Measurements from ENCODE around the gene ARVCF.

ARVCF gene

DNA sequence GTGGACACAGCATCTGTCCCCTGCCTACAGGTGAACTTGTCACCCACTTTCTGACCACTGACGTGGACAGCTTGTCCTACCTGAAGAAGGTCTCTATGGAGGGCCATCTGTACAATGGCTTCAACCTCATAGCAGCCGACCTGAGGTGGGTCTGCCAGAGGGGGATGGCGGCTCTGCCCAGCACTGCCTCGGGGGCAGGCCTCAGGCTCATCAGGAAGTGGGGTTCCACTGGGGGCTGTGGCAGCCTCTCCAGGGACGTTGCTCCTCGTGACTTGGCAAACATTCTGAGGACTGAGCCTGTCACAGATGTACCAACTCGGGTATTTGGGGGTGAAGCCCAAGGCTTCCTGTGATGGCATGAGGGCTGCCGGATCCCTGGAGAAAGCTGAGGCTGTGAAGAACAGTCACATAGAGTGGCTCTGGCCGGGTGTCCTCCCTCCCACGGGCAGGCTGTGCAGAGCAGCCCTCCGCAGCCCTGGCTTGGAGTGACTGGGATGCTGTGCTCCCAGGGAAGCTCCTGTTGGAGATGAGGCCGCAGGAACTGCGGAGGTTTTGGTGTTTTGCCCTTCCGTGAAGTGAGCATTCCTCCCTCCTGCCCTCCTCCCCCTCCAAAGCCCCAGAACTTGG lies 36.9 kb upstream of the ARVCF start:
- DNase-seq = no peak

DNA sequence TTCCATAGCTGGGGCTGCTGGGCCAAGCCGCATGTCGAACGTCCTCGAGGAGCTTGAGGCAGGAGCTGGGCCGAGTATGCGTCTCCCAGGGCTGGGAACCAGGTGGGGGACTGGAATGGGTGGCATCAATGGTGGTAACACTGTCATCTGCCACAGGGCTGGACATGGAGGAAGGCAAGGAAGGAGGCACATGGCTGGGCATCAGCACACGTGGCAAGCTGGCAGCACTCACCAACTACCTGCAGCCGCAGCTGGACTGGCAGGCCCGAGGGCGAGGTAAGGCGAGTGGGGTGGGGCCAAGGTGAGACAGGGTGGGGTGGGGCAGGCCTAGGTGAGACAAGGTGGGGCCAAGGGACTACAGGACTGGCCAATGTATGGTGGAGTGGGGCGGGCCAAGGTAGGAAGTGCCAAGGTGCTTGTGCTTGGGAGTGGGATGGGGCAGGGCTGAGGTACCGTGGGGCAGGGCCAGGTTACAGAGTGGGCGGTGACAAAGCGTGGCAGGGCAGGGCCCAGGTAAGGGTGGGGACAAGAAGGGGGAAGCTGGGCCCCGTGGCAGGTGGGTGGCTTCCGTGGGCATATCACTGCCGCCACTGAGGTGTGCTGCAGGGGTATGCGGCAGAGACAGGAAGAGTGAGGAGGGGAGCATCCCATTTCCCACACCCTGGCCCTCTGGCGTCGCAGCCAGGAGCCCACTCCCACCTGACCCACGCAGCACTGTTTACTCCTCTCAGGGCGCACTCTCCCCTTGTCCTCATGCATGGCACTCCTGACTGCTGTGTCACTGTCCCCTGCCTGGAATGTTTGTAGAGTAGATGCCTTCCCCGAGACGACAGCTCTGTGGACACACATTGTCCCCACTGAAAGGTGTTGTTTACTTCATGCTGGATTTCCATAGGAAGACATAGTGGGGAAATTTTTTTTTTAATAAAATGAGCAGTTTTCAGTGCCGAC lies 36.0 kb upstream of the ARVCF start:
- DNase-seq = no peak

DNA sequence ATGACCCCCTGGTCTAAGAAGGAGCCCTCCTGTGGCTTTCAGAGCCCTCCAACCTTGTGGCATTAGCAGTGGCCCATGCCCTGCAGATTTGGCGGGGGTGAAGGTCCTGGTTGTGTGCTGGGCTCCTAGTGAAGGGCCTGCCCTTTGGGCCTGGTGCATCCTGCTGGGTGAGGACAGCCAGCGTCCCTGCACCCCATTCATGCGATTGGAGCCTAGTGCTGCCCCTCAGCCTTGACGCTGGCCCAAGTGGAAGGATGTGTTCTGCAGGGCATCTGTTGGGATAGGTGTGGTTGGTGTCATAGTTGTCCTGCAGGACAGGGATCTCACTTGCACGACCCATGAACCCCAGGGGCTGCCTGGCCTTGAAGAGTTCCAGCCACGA lies 35.3 kb upstream of the ARVCF start:
- no peak for DNase-seq

DNA sequence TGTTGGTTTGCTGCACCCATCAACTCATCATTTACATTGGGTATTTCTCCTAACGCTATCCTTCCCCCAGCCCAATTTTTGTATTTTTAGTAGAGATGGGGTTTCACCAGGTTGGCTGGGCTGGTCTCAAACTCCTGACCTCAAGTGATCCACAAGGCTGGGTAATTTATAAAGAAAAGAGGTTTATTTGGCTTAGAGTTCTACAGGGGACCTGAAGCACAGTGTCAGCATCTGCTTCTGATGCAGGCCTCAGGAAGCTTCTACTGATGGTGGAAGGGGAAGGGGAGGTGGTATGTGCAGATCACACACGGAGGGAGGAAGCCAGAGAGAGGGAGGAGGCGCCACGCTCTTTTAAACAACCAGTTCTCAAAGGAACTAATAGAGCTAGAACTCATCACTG lies 30.1 kb upstream of the ARVCF start:
- DNase-seq = no peak

DNA sequence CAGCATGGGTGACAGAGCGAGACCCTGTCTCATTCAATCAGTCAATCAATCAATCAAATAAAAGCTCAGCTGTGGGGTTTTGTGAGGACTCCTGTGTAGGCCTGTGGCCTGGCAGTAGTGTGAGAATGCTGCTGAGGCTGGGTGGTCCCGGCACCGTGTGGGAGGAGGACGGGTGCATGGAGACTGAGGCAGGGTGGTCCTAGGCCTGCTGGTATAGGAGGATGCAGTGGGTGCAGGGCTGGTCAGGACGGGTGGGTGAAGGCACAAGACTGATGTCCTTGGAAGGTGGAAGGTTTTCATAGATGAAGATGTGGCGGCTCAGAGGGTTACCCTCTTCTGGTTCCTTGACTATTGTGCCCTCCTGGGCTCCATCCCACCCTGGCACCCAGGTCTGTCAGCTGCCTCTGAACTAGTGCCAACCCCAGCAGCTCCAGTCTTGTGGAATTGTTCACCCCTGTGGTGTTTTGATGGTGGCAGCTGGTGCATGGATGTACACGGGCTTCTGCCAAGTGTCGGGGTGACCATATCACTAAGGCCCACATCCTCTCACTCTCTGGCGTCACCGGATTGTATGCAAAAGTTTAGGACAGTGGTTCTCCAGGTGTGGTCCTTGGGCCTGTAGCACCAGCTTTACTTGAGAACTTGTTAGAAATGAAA lies 28.0 kb upstream of the ARVCF start:
- DNase-seq = no peak

DNA sequence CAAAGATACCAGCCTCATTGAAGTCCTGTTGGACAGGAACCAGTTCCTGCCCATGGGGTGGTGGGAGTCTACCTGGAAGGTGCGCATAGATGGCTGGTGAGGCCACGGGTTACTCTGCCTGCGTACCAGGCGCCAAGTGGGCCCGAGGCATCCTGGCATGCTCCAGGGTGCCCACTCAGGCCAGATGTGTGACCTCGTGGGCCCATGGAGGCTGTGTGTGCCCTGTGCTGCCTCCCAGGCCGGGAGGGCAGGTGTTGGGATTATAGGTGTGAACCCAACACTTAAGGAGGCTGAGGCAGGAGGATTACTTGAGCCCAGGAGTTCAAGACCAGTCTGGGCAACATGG lies 27.3 kb upstream of the ARVCF start:
- DNase-seq = no peak

DNA sequence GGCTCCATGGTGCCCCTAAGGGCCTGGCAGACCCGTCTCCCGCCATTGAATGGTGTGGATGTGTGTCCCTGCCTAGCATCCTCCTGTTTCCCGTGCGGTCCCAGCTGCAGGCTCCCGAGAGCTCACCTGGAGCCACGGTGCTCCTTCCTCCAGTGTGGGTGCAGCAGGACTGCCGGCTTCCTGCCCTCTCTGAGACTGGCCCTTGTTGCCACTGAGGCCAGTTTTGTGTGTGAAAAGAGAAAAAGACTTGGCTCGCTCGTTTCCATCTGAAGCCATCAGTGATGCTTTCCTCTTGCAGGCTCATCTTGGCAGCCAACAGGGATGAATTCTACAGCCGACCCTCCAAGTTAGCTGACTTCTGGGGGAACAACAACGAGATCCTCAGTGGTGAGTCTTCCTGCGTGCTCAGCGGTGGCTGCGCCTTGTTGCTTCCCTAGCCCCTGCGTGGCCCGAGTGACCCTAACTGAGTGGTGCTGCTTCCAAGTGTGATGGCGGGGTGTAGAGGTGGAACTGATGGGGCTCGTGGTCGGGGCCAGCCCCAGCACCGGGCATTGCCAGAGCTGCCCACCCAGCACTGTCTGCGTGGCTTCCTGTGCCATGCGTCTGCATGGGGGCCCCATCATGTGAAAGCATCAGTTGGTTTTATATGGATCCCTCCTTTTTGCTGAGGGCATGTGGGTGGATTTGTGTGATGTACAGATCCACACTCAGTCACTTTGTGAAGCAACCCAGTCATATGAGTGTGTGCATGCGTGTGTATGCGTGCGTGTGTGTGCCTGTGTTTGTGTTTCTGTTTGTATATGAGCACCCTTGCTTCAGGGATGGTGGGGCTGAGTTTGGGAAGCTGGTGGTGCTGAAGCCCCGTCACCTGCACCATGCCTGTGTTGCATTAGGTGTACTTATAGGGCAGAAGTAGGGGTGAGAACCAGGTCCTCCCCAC lies 26.7 kb upstream of the ARVCF start:
- no peak for DNase-seq

DNA sequence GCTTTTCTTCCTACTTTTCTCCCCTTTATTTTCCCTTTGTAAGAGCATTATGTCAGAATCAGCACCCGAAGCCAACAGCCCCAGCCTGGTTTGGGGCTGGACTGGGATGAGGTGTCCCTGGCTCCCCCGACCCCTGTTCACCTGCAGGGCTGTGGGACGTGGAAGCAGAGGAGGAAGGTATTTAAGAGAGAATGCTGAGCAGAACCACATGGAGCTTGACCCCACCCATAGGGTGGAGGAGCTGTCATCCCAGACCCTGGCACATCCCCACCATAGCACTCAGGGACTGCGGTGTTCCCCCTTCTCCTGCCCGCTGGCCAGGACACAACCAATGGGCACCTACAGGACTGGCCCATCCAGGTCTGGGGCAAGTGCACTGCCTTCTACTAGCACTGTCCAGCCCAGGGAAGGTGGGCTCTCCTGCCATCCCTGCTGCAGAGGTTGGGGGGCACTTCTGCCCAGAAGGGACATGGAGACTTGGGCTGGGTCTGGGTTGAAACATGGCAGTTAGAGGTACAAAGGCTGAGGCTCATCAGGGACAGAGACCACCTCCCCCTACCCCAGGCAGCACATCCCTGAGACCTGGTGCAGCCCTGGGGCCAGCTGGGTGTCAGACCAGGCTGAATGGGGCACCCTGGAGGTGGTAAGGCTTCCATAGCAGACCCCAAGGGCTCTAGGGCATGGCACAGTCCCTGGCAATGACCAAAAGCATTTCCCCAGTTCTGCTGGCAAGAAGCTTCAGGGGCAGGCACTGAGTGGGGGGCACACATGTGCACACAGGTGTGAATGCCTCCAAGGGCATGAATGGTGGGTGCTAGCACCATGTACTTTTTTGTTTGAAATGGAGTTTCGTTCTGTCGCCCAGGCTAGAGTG lies 23.9 kb upstream of the ARVCF start:
- DNase-seq = no peak

DNA sequence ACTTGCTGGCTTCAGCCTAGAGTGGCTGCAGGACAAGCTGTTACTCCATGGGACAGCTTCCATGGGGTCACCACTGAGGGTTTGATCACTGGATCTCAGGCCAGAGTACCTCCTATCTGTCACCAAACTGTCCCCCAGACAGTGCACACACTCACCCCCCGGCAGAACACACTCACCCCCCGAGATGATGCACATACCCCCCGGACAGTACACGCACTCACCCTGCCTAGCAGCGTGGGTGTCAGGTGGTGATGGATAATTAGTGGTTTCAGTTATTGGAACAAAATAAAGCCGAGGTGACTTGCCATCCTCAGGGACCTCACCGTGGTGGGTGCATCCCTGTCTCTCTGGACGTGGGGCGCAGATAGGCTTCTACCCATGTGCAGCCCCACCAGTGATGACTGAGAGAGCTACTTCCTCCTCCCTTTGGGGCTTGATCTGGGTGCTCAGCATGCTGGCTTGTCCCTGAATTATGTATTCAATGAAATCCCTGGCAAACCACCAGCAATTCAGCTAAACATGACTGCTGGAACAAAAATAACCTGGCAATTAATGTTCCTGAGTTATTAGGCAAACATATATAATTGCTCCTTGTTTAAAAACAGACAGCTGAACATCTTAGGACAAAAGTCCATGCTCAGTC lies 23.2 kb upstream of the ARVCF start:
- DNase-seq = no peak

DNA sequence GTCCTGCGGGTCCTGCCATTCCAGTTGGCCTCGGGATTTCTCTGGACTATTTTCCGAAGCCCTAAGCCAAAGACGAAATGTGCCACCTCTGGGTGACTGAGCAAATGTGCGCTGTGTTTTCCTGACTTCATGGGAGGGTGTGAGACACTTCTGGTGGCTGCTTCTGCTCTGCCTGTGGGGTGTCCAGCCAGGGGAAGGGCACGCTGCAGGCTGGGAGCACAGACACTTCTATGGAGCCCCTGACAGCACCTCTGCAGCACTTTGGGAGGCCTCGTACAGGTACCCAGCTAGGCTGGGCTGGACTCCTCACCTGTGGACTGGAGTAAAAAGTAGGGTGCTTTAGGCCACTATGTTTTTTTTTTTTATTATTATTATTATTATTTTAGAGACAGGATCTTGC lies 22.0 kb upstream of the ARVCF start:
- no peak for DNase-seq

DNA sequence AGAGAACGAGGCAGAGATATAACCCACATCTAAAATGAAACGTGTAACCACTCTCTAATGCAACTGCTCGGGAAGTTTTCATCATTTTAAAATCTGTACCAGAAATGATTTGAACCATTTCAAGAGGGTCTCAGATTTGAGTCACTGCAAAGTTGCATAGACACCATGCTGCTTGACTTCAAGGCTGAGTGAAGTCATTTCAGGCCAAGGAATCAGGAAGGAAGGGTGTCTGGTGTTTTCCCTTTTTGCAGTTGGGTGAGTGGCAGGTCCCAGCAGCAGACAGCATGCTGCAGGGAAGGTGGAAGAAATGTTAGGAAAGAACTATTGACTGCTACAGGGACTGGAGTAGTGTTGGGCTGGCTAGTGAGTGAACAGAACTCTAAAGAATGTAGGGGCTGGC lies 20.8 kb upstream of the ARVCF start:
- no peak for DNase-seq

DNA sequence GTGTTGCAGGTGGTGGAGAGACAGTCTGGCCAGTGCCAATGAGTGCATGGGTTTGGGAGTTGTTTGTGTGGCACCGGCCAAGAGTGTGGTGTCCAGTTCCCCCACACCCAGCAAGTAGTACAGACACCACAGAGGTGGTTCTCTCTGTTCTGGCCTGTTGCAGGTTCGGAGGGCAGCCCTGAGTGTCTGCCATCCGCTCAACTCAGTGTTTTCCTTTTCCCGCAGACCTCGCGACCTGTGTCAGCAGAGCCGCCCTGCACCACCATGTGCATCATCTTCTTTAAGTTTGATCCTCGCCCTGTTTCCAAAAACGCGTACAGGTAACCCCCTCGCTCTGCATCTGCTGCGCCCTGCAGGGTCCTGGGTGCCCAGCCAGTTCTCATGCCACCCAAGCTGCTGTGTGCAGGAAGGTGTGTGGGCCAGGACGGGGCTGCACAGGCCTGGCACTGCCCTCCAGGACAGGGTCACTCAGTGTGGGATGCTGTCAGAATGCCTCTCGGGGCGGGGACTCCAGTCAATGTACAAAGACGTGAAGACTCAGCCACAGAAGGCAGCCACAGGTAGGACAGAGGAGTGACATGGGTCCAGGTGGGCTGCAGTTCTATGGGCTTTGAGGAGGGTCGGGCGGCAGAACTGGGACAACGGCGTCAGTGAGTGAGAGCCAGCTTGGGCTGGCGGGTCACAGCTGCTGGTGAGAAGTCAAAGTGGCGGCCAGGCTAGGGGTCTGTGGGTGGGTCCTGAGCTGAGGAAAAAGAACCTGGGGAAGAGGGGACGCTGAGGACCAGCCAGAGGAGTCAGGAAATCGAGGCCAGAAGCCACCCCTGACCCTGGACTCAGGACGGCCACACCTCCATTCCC lies 20.1 kb upstream of the ARVCF start:
- no peak for DNase-seq

DNA sequence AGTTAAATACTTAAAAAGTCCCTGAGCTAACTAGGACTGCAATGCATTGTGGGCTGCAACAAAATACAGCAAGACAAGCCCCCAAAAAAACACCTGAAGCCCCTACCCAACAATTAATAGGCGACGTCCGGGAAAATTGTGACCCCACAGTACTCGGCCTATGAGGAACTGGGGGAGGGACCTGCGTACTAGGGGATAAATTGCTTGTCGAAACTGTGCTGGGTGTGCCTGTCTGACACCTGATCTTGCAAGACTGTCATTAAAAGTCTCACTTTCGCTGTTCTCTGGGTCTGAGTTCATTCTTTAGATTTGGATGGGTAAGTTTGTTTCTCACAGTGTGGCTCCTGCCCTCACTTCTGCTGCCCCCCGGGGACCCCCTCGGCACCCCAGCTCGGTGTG lies 19.5 kb upstream of the ARVCF start:
- no peak for DNase-seq

DNA sequence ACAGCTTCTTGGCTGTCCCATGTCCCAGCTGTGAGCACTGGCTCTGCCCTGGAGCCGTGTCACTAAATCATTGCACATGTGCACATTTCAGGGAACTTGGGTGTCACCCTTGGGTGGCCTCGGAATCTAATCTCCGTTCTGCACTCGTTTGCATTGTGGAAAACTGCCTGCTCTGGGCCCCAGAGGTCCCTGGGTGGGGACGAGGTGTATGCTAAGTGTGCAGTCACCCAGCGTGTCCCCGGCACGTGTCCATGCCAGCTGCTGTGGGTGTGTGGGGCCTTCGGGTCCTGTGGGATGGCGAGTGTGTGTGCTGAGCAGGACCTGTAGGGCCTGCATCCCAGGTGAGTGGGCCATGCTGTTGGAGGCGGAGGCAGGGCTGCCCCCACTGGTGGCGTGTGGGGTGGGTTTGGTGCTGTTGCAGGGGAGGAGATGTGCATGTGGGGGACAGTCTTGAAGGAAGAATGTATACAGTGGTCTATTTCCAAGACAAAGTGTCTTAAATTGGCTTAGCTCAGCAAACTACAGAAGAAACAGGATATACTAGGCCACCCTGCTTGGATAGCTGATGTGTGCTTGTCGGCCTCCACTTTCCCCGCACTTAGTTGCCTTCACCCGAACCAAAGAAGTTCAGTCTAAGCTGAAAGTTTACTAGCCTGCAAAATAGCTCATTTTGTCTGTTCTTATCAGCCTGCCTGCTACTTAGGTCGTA lies 18.9 kb upstream of the ARVCF start:
- DNase-seq = no peak

DNA sequence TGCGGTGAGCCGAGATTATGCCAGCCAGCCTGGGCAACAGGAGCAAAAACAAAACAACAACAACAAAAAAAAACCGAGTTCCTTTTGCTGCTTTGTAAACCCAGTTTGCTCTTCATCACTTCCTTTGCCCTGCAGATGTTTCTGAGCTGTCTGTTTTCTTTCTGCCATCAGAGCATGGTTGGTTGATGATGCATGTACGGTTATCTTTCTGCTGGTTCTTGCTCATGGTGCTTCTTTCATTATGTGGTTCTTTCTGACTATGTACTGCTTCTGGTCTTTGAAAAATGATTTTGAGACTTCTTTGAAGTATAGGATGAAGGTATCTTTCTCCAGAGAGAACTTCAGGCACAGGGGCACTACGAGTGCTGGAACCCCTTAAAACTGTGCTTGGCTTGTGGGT lies 17.5 kb upstream of the ARVCF start:
- no peak for DNase-seq

DNA sequence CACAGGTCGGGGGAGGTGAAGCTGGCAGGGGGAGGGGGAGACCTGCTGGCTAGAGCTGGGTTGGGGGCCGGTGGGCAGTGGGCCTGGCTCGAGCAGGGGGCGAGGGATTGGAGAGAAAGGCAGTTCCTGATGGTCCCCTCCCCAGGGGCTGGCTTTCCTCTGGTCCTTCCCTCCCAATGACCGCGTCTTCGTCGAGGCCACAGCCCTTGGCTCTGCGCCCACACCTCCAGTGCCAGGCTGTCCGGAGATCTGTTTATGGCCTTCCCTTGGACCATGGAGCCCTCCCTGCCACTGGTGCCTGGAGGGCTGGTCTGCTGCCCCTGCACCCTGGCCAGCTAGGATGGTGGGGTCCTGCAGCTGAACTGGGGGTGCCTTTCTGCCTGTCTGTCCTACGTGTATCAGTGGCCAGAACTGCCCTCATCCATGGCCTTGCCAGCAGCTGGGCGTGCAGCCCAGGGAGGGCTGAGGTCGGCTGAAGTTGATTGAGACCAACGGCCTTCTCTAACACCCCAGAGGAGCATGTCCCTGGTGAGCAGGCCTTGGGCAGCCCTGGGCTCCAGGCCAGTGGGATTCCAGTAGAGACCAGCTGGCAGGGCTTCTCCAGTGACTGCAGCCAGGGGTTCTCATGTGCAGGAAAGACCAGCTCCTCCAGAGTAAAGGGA lies 16.6 kb upstream of the ARVCF start:
- no peak for DNase-seq

DNA sequence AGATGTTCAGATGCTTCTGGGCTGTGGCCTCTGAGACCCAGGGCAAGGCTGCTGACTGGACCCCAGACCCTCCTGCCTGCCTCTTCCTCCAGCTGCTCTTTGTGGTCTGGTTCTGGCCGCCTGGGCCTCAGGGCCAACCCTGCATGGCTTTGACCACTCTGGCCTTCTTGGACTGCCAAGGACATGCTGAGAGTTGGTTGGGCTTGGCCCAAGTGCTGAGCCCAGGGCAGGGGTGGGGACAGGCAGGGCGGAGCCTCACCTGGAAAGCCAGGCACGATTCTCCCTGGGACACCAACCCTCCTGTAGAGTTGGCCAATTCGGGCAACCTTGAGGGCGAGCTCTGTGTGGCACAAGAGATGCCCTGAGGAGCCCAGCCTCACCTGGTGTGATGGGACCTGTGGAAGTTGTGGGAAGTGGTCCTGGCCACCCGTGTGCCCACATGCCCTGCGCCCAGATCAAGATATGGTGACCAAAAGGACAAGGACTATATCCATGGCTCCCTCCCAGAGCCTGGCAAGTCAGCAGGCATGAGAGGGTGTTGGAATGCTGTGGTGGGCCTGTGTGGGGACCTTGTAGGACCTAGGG lies 15.9 kb upstream of the ARVCF start:
- no peak for DNase-seq

DNA sequence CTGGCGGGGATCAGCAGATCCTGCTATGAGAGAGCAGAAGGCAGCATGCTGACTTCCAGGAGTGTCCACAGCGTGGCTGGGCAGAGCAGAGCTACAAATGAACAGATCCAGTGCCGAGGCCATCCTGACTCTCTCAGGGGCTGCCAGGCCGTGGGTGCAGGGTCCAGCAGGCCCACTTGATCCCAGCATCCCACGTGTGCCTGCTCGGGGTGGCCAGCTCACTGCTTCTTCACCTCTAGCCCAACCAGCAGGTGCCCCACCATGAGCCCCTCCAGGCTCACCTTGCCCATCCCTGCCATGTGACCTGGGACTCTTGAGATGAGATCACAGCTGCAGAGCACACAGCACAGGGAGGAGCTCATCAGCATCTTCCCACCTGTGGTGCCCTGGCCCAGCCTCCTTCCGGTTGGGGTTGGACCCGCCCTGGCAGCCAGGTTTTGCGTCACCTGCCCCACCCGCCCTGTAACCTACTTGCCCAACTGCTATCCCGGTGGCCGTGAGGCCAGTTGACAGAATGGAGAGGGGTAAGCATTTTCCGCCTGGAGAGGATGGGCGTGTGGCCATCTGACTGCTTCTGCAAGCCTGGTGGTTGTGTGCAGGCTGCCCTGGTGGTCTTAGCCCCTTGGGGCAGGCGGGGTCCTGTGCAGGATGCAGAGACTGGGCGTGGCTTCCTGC lies 15.2 kb upstream of the ARVCF start:
- peak; percentile 64 for DNase-seq

Data from CD4-positive, alpha-beta T cell treated with Interleukin-21 for 1 hour (primary cell).